HG03432 (cell line): ENCODE results near the gene MT2A.
A peak's percentile ranks its signal among the peaks of the same experiment; 100 is the strongest.
"Not testable (repeated sequence)": the region's sequence is repeated elsewhere in the genome, so short reads cannot be mapped to it uniquely, and the experiment has no call there.

Experiments used
- ATAC-seq: cut with Tn5 transposase; IDR thresholded peaks from one replicate; pipeline ENCODE4 v1.9.1; 2021; ENCODE audit warnings: mild to moderate bottlenecking, moderate library complexity; ENCODE audit not compliant: unreplicated experiment

The MT2A gene

GRCh38 chr16:56618138-56618537, 9.8 kb downstream of the MT2A start:
- ATAC-seq = no peak

GRCh38 chr16:56620339-56620897, 12.0 kb downstream of the MT2A start:
- ATAC-seq = no peak

- not testable (repeated sequence) for ATAC-seq
Observed at GRCh38 chr16:56621665-56622445, 13.5 kb downstream of the MT2A start.

- ATAC-seq = not testable (repeated sequence)
Observed at GRCh38 chr16:56623184-56623583, 14.8 kb downstream of the MT2A start.

- ATAC-seq = no peak
Observed at GRCh38 chr16:56623637-56624036, 15.3 kb downstream of the MT2A start.

GRCh38 chr16:56625140-56625942, 17.0 kb downstream of the MT2A start, which contains the start of gene MT1E:
Gene MT1E, plus strand, starts transcription at chr16:56625781. Its CDS starts 71 bp downstream, at chr16:56625852.
- ATAC-seq = peak; percentile 58

GRCh38 chr16:56625943-56626654, 17.7 kb downstream of the MT2A start:
- ATAC-seq = peak; percentile 10

- no peak for ATAC-seq
Observed at GRCh38 chr16:56626685-56627084, 18.3 kb downstream of the MT2A start.

GRCh38 chr16:56628486-56629350, 20.3 kb downstream of the MT2A start:
- no peak for ATAC-seq

GRCh38 chr16:56629531-56629930, 21.1 kb downstream of the MT2A start:
- ATAC-seq = peak; percentile 3

- peak; percentile 82 for ATAC-seq
Observed at GRCh38 chr16:56630134-56630533, 21.8 kb downstream of the MT2A start.

GRCh38 chr16:56631197-56631596, 22.8 kb downstream of the MT2A start:
- ATAC-seq = no peak

- no peak for ATAC-seq
Observed at GRCh38 chr16:56631832-56632155, 23.4 kb downstream of the MT2A start.

GRCh38 chr16:56632156-56632847, 23.9 kb downstream of the MT2A start, which contains the start of gene MT1M:
Gene MT1M, plus strand, starts transcription at chr16:56632659. Its CDS starts 73 bp downstream, at chr16:56632732.
- ATAC-seq = no peak

- no peak for ATAC-seq
Observed at GRCh38 chr16:56632848-56633365, 24.5 kb downstream of the MT2A start.

- ATAC-seq = no peak
Observed at GRCh38 chr16:56633535-56633934, 25.2 kb downstream of the MT2A start.

GRCh38 chr16:56634715-56635440, 26.5 kb downstream of the MT2A start:
- no peak for ATAC-seq

- ATAC-seq = no peak
Observed at GRCh38 chr16:56635441-56635967, 27.1 kb downstream of the MT2A start.
